Measurements from ENCODE around the gene ATP8A2.

The ATP8A2 gene

GRCh38 chr13:25645681-25646080 lies 273.9 kb downstream of the ATP8A2 start:
- no peak for DNase-seq

GRCh38 chr13:25649001-25649633 lies 277.3 kb downstream of the ATP8A2 start:
- no peak for DNase-seq

GRCh38 chr13:25652764-25653163 lies 281.0 kb downstream of the ATP8A2 start:
- DNase-seq, result no peak

GRCh38 chr13:25654322-25654721 lies 282.5 kb downstream of the ATP8A2 start:
- DNase-seq, result no peak

- DNase-seq, result no peak
These were observed 285.4 kb downstream of the ATP8A2 start for GRCh38 chr13:25657157-25657556.

GRCh38 chr13:25659091-25659795 lies 287.5 kb downstream of the ATP8A2 start:
- no peak for DNase-seq

GRCh38 chr13:25660996-25661395 lies 289.2 kb downstream of the ATP8A2 start:
- no peak for DNase-seq

GRCh38 chr13:25662516-25662915 lies 290.7 kb downstream of the ATP8A2 start:
- no peak for DNase-seq

GRCh38 chr13:25668345-25668744 lies 296.6 kb downstream of the ATP8A2 start:
- no peak for DNase-seq

- no peak for DNase-seq
These were observed 301.9 kb downstream of the ATP8A2 start for GRCh38 chr13:25673711-25674110.

GRCh38 chr13:25674371-25674770 lies 302.6 kb downstream of the ATP8A2 start:
- DNase-seq, result no peak

GRCh38 chr13:25675060-25675459 lies 303.3 kb downstream of the ATP8A2 start:
- DNase-seq, result no peak

GRCh38 chr13:25677956-25678355 lies 306.2 kb downstream of the ATP8A2 start:
- DNase-seq, result no peak

GRCh38 chr13:25678398-25678797 lies 306.6 kb downstream of the ATP8A2 start:
- no peak for DNase-seq

- DNase-seq, result no peak
These were observed 307.4 kb downstream of the ATP8A2 start for GRCh38 chr13:25679159-25679558.

- no peak for DNase-seq
These were observed 308.2 kb downstream of the ATP8A2 start for GRCh38 chr13:25679936-25680335.

GRCh38 chr13:25682276-25682675 lies 310.5 kb downstream of the ATP8A2 start:
- DNase-seq, result no peak

- DNase-seq, result no peak
These were observed 311.3 kb downstream of the ATP8A2 start for GRCh38 chr13:25683056-25683455.

- no peak for DNase-seq
These were observed 312.0 kb downstream of the ATP8A2 start for GRCh38 chr13:25683662-25684370.

- no peak for DNase-seq
These were observed 312.7 kb downstream of the ATP8A2 start for GRCh38 chr13:25684491-25684890.

- peak; percentile 17 for DNase-seq
These were observed 315.2 kb downstream of the ATP8A2 start for GRCh38 chr13:25686831-25687470.

- no peak for DNase-seq
These were observed 315.9 kb downstream of the ATP8A2 start for GRCh38 chr13:25687471-25688225.

- DNase-seq, result no peak
These were observed 316.8 kb downstream of the ATP8A2 start for GRCh38 chr13:25688536-25688935.

All from NCI-H187 treated with DMSO at 0.1 percent for 48 hours (cell line).